HAP-1 (cell line): ENCODE measurements around the gene LCNL1.

Experiments
- DNase-seq, 2 experiments: peaks; one replicate each; pipeline ENCODE4 v3.0.0-alpha.2; 2016 to 2020; ENCODE audit warnings: low spot score in 2 of 2
- H3K27me3 ChIP-seq: fragments of 250-450 bp; sonication (Bioruptor Pico); 2 replicates; pipeline ENCODE4 v1.5.1; 2020; ENCODE audit warnings: low read depth, mild to moderate bottlenecking, moderate library complexity
- H3K36me3 ChIP-seq: fragments of 250-450 bp; sonication (Bioruptor Pico); replicated peaks from 2 replicates; pipeline ENCODE4 v1.5.1; 2020; ENCODE audit warnings: mild to moderate bottlenecking
- H3K4me1 ChIP-seq: fragments of 250-450 bp; sonication (Bioruptor Pico); 2 replicates; pipeline ENCODE4 v1.5.1; 2020; ENCODE audit warnings: mild to moderate bottlenecking
- H3K4me3 ChIP-seq: fragments of 250-450 bp; sonication (Bioruptor Pico); 2 replicates; pipeline ENCODE4 v1.5.1; 2020; ENCODE audit warnings: mild to moderate bottlenecking, moderate library complexity
- H3K9me3 ChIP-seq: fragments of 250-450 bp; sonication (Bioruptor Pico); 2 replicates; pipeline ENCODE4 v1.5.1; 2020; ENCODE audit warnings: mild to moderate bottlenecking, moderate library complexity
- in situ Hi-C: fragments of 300-500 bp; cut with MboI; formaldehyde crosslinking; loops from 3 replicates; pipeline ENCODE4 v1.14.3; 2020; ENCODE audit warnings: low sequenced_read_pairs, inconsistent platforms, mixed read lengths

The LCNL1 gene

DNA sequence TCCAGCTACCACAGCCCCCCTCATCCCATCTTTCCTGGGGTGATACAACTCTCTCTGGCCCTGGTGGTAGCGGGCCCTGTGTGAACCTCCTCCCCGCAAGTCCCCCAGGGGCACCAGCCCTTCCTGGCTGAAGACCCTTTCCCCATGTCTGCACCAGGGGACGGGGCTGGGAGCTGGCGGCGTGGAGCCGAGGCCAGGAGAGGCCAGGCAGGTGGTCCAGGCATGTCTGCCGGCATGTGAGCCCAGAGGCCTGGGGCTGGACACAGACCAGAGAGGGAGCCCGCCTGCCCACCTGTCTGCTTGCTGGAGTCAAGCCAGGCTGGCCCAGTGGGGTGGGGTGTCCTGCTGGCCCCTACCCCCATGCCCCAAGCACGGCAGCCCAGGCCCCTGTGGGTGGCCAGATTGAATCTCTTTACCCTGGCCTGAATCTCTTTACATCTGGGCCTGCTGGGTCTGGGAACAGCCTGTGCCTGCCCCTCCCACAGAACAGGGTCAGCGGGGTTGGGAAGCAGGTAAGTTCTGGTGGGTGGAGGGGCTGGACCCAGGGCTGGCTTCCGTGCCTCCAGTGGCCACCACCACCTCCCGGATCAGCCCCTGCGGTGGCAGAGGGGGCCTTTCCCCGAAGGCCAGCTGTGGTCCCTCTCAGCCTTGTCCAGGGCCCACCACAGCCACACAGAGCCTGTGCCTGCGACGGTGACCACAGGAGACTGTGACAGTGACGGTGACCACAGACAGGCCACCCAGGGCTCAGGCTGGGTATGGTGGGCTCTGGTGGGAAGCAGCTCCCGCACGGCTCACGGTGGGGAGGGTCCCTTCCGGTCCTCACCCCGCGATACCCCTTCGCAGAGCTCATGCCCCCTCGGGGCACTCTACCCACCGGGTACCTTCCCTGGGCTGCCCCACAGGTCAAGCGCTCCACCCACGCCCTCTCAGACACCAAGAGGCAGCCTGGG is 23.6 kb upstream of the LCNL1 start:
- H3K27me3 ChIP-seq, result no peaks in the 10 kb centered on the region
- no peaks in the 10 kb centered on the region for H3K36me3 ChIP-seq
- no peak for DNase-seq
- H3K9me3 ChIP-seq, result no peaks in the 10 kb centered on the region; the same call in 1 of the 2 replicates
- no peaks in the 10 kb centered on the region for H3K4me1 ChIP-seq
- in situ Hi-C loops, result no loop called here
- no peak overlapping the region for H3K4me3 ChIP-seq

DNA sequence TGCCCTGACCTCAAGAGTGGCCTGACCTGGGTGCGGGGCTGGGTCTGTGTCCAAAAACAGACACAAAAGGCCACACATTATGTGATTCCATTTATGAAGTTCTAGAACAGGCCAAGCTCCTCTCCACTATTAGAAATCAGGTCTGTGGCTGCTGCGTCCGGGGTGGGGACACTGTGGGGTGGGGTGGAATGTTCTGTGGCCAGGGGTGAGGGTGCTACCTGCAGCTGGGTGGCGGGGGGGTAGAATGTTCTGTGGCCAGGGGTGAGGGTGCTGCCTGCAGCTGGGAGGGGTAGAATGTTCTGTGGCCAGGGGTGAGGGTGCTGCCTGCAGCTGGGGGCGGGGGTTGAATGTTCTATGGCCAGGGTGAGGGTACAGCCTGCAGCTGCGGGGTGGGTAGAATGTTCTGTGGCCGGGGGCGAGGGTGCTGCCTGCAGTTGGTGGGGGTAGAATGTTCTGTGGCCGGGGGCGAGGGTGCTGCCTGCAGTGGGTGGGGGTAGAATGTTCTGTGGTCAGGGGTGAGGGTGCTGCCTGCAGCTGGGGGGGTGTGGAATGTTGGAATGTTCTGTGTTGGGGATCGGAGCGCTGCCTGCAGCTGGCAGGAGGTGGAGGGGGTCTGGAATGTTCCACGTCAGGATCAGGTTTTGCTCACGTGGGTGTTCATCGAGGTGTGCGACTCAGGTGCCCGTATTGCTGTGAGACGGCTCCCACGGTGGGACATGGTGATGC is 22.4 kb upstream of the LCNL1 start:
- no peaks in the 10 kb centered on the region for H3K4me1 ChIP-seq
- H3K9me3 ChIP-seq, result no peaks in the 10 kb centered on the region; the same call in 1 of the 2 replicates
- no peaks in the 10 kb centered on the region for H3K36me3 ChIP-seq
- in situ Hi-C loops, result no loop called here
- no peaks in the 10 kb centered on the region for H3K27me3 ChIP-seq
- no peak overlapping the region for H3K4me3 ChIP-seq
- DNase-seq, result no peak

DNA sequence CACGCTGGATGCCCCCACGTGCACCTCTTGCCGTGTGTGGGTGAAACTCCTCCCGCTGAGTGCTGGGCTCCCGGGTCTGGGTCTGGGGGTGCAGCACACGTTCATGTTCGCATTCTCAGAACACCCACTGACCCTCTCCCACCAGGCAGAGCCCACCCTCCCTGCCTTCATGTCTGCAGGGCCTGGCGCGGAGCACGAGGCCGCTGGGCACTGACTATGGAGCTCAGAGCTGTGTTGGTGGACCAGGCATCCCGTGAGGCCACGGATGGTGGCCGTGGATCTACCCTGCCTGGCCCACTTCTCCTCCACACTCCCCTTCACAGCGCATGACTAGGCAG is 21.9 kb upstream of the LCNL1 start:
- Histone ChIP-seq H3K36me3 (no peaks in the 10 kb centered on the region), H3K9me3 (no peaks in the 10 kb centered on the region; the same call in 1 of the 2 replicates), H3K4me1 (peaks cover 2% of the 10 kb centered on the region), H3K4me3 (no peak overlapping the region), H3K27me3 (no peaks in the 10 kb centered on the region)
- in situ Hi-C loops, result no loop called here
- no peak for DNase-seq

DNA sequence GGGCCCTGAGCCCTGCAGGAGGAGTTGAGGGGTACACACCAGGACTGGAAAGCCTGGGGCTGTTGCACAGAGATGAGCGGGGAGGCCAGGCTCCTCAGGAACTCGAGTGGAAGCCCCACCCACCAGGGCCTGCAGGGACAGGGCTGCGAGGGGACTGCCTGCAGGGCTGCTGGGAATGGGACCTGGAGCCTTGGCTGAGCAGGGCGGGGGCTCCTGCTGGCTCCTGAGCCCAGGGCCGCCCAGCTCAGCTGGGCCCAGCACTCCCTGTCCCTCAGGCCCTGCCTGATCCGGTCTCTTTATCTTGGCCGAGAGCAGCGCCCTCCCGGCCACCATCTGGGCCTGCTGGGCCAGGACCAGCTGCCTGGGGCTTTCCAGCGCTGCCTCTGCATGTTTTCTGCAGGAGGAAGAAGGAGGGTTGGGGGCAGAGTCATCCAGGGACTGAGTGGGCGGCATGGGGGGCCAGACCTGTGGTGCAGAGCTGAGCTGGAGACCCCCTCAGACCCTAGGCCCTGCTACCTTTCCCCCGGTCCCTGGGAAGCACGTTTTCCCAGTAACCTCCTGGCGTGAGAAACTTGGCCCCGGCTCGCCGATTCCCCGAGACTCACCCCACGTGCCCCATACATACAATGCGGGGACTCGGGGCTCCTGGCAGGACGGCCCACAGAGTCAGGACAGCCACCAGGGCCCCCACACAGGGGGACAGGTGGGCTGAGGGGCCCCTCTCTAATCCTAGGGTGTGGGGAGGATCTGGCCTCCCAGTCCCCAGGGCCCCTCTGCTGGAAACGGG is 21.3 kb upstream of the LCNL1 start:
- in situ Hi-C loops, result no loop called here
- Histone ChIP-seq H3K36me3 (no peaks in the 10 kb centered on the region), H3K9me3 (no peaks in the 10 kb centered on the region; the same call in 1 of the 2 replicates), H3K4me1 (peaks cover 8% of the 10 kb centered on the region), H3K27me3 (no peaks in the 10 kb centered on the region), H3K4me3 (no peak overlapping the region)
- no peak for DNase-seq

DNA sequence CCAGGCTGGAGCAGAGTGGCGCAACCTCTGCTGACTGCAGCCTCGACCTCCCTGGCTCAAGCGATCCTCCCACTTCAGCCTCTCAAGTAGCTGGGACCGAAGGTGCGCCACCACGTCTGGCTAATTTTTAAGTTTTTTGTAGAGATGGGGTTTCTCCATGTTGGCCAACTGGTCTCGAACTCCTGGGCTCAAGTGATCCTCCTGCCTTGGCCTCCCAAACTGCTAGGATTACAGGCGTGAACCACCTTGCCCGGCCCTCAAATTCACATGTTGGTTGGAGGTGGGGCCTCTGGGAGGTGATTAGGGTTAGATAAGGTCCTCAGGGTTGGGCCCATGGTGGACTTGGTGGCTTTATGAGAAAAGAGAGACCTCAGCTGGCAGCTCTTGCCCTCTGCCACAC is 20.6 kb upstream of the LCNL1 start:
- Histone ChIP-seq H3K9me3 (no peaks in the 10 kb centered on the region), H3K36me3 (no peaks in the 10 kb centered on the region), H3K27me3 (no peaks in the 10 kb centered on the region), H3K4me1 (peaks cover 8% of the 10 kb centered on the region), H3K4me3 (no peak overlapping the region)
- in situ Hi-C loops, result no loop called here
- no peak for DNase-seq

DNA sequence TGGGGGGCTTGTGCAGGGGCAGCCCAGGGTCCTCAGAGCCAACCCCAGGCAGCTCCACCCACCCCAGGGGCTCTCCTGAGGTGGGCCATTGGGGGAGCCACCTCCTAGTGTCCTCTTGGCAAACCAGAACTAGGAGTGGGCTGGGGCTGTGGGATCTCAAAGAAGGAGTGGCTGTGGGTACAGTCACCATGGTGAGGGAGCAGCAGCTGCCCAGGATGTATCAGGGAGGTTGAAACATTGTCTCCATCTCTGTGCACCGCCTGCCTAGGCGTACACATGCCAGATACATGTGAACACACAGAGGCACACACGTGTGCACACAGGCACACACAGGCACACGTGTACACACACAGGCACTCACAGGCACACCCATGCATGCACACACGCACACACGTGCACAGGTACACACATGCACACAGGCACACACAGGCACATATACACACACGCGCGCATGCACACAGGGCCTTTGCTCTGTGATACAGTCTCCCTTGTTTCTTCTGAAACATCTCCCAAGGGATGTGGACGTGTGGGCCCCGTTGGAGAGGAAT is 20.0 kb upstream of the LCNL1 start:
- in situ Hi-C loops, result no loop called here
- H3K9me3 ChIP-seq, result no peaks in the 10 kb centered on the region
- peaks cover 8% of the 10 kb centered on the region for H3K4me1 ChIP-seq
- no peaks in the 10 kb centered on the region for H3K36me3 ChIP-seq
- no peaks in the 10 kb centered on the region for H3K27me3 ChIP-seq
- H3K4me3 ChIP-seq, result no peak overlapping the region
- DNase-seq, result no peak

DNA sequence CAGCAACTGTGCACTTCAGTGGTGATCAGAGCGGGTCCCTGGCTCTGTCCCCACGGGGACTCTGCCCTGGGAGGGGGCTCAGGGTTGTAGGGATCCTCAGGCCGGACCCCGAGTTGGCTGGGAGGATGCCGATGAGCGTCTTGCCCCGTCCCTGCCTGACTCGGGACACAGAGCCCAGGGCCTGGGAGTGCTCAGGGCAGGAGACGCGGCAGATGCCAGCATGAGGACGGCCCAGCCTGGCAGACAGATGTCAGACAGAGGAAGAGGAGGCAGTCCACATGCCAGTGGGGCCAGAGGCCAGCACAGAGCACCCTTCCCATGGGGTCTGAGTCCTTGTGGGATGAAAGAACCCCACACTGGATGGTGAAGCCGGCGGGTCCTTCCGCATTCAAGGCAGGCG is 19.5 kb upstream of the LCNL1 start:
- DNase-seq, result no peak
- H3K4me3 ChIP-seq, result no peak overlapping the region
- H3K36me3 ChIP-seq, result no peaks in the 10 kb centered on the region
- H3K9me3 ChIP-seq, result no peaks in the 10 kb centered on the region
- in situ Hi-C loops, result no loop called here
- H3K27me3 ChIP-seq, result no peaks in the 10 kb centered on the region
- peaks cover 8% of the 10 kb centered on the region for H3K4me1 ChIP-seq

DNA sequence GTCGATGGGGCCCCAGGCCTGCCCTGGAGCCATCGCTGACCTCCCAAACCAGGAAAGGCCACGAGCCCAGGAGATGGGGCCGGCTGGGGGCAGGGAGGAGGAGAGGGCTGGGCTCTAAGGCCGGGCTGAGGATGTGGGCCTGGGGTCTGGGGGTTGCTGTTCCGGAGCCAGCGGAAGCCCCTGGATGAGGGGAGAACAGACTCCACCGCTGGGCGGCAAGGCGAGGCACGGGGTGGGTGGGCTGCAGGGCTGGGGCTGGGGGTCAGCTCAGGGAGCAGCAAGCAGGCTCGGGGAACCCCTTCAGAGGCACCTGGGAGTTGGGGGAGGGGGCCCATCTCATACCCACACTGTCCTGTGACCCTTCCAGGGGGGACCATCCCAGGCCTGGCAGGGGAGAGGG is 19.0 kb upstream of the LCNL1 start:
- Histone ChIP-seq H3K4me3 (no peak overlapping the region), H3K9me3 (no peaks in the 10 kb centered on the region), H3K4me1 (peaks cover 8% of the 10 kb centered on the region), H3K36me3 (no peaks in the 10 kb centered on the region), H3K27me3 (no peaks in the 10 kb centered on the region)
- no peak for DNase-seq
- in situ Hi-C loops, result no loop called here

DNA sequence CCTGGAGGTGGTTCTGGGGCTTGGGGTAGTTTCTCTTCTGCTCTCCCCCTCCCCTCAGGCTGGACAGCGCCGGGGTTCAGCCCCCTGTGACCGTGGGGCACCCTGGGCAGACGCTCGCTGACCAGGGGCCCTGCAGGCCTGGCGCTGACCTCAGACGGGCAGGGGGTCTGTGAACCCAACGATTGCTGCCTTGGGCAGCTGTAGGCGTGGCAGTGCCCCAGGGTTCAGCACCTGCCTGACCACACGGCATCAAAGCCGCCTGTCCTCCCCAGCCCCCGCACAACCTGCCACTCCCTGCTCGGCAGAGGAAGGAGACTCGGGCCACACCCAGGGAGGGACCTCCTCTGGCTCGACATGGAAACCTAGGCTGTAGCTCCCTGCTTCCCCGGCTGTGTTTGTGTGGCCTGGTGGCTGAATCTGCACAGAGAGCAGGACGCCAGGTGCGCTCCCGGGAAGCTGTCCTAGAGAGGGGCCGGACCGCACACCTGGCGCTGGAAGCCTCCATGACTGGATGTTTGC is 18.6 kb upstream of the LCNL1 start:
- Histone ChIP-seq H3K36me3 (no peaks in the 10 kb centered on the region), H3K9me3 (no peaks in the 10 kb centered on the region), H3K4me1 (peaks cover 8% of the 10 kb centered on the region), H3K4me3 (no peak overlapping the region), H3K27me3 (no peaks in the 10 kb centered on the region)
- in situ Hi-C loops, result no loop called here
- DNase-seq, result no peak

DNA sequence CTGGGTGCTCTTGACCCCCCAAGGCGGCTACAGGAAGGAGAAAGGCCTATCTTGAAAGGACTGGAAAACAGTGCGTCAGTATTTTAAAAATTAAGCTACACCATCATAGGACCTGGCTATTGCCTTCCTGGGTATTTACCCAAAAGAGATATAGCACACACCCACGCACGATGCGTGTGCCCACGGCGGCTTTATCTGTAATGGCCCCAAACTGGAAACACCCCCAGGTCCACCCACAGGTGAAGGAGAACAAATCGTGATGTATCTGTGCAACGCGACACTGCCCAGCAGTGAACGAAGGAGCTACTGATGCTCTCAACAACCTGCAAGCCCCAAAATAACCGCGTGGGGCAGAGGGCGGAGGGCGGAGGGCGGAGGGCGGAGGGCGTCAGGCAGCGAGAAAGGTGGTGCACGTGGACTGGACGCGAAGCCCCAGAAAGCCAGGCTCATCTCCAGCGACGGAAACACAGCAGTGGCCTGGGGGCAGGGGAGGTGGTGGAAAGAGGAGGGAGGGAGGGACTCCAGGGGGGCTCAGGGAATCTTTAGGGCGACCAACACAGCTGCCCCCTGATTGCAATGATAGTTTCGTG is 17.9 kb upstream of the LCNL1 start:
- H3K4me3 ChIP-seq, result no peak overlapping the region
- no peaks in the 10 kb centered on the region for H3K36me3 ChIP-seq
- H3K9me3 ChIP-seq, result no peaks in the 10 kb centered on the region
- no peak for DNase-seq
- H3K27me3 ChIP-seq, result no peaks in the 10 kb centered on the region
- peaks cover 8% of the 10 kb centered on the region for H3K4me1 ChIP-seq
- in situ Hi-C loops, result no loop called here

DNA sequence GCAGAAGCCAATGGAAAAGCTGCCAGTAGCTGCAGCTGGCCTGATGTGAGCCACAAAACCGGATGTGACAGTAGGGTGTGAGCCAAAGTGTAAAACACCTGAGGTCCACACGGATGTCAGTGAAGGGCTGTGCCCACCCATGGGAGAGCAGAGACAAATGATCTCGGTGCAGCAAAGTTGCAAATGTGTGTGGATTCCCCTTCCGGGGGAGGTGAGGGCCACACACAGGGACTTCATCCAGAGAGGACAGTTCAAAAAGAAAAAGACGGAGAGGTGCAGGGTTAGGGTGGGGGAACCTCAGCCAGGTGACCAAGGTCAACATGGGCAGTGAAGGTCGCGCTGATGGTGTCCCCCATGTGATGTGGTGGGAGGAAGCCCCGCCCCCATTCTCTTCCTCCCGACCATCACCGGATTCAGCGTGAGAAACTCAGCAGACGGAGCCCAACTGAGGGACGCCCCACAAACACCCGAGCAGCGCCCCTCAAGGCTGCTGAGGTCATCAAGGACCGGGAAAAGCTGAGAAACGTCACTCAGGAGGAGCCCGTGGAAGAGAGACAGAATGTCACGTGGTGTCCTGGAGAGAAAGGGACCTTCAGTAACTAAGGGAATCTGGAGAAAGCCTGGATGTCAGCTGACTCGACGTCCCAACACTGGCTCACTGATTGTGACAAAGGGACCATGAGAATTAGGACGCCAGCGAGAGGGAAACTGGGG is 16.9 kb upstream of the LCNL1 start:
- in situ Hi-C loops, result no loop called here
- H3K4me1 ChIP-seq, result peaks cover 8% of the 10 kb centered on the region
- no peak overlapping the region; the same call in 1 of the 2 replicates for H3K4me3 ChIP-seq
- no peaks in the 10 kb centered on the region for H3K36me3 ChIP-seq
- no peaks in the 10 kb centered on the region for H3K27me3 ChIP-seq
- DNase-seq, result peak; percentile 18 to 55
- no peaks in the 10 kb centered on the region for H3K9me3 ChIP-seq

DNA sequence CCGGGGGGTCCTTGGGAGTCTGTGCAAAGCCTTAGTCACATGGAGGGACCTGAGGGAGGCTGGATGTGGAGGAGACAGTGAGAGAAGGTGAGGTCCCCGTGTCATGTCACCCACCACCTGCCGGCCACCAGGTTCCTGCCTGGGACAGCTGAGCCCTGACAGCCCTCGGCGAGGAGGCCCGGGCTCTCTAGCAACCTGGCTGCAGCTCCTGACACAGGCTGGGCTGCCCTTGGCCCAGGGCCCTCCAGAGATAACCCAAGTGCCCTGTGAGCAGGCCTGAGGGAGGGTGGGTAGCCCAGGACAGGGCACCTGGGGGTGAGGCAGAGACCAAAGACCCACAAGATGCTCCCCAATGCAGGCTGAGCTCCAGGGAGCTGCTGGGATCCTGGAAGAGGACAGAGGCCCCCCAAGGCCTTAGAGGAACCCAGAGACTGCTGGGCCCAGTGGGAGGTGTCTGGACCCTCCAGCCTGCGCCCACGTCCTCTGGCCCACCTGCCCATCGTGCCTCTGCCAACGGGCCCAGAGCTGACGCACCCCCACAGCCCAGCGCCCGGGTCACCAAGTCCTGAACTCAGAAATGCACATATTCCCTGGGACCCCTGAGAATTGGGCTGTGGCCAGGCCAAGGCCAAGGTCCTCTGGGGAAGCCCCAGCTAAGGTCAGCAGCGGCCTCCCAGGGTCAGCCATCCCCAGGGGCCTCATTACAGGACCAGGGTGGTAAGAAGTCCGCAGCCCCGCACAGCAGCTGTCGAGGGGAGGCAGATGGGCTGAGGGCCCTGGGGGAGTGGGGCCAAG is 14.3 kb upstream of the LCNL1 start:
- DNase-seq, result no peak
- H3K9me3 ChIP-seq, result no peaks in the 10 kb centered on the region
- H3K4me1 ChIP-seq, result peaks cover 8% of the 10 kb centered on the region
- no peak overlapping the region for H3K4me3 ChIP-seq
- H3K27me3 ChIP-seq, result no peaks in the 10 kb centered on the region
- H3K36me3 ChIP-seq, result no peaks in the 10 kb centered on the region
- in situ Hi-C loops, result no loop called here
